ENCODE data around the gene EAPP.
"Not testable (repeated sequence)": the region's sequence is repeated elsewhere in the genome, so short reads cannot be mapped to it uniquely, and the experiment has no call there.

The EAPP gene, protein sequence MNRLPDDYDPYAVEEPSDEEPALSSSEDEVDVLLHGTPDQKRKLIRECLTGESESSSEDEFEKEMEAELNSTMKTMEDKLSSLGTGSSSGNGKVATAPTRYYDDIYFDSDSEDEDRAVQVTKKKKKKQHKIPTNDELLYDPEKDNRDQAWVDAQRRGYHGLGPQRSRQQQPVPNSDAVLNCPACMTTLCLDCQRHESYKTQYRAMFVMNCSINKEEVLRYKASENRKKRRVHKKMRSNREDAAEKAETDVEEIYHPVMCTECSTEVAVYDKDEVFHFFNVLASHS

GRCh38 chr14:34539407-34540180 is at the start of gene EAPP:
Gene EAPP, minus strand, starts transcription at chr14:34539701. Its CDS starts 73 bp downstream, at chr14:34539628.
- DNase-seq (ENCODE audit: low spot score): peak; percentile 98

GRCh38 chr14:34583525-34583924 is 44.0 kb upstream of the EAPP start:
- DNase-seq (ENCODE audit: low spot score): no peak

DNA sequence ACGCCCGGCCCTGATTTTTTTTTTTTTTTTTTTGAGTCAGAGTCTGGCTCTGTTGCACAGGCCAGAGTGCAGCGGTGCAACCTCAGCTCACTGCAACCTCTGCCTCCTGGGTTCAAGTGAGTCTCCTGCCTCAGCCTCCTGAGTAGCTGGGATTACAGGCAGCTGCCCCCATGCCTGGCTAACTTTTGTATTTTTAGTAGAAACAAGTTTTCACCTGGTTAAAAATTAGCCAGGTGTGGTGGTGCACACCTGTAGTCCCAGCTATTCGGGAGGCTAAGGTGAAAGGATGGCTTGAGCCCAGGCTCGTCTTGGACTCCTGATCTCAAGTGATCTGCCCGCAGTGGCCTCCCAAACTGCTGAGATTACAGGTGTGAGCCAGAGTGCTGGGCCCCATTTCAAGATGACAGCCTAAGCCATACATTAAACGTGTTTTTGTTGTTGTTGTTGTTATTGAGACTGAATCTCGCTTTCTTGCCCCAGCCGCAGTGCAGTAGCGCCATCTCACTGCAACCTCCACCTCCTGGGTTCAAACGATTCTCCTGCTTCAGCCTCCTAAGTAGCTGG is 42.7 kb upstream of the EAPP start:
- DNase-seq (ENCODE audit: low spot score): peak; percentile 15

GRCh38 chr14:34580381-34580780 is 40.9 kb upstream of the EAPP start:
- DNase-seq (ENCODE audit: low spot score): no peak

- no peak for DNase-seq (ENCODE audit: low spot score)
Measured at GRCh38 chr14:34571771-34572170, 32.3 kb upstream of the EAPP start.

DNA sequence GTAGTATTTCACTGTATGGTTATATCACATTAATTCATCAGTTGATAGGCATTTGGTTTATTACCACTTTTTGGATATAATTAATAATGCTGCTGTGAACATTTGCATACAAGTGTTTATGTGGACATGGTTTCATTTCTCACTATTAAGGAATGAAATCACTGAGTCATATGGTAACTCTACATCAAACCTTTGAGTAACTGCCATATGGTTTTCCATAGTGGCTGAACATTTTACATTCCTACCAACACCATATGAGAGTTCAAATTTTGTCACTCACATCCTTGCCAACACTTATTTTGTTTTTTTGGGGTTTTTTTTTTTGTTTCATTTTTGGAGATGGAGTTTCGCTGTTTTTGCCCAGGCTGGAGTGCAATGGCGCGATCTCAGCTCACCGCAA is 30.2 kb upstream of the EAPP start:
- DNase-seq (ENCODE audit: low spot score): no peak

GRCh38 chr14:34568803-34569202 is 29.3 kb upstream of the EAPP start:
- DNase-seq (ENCODE audit: low spot score): no peak

- DNase-seq (ENCODE audit: low spot score): no peak
Measured at GRCh38 chr14:34562776-34563150, 23.3 kb upstream of the EAPP start.

DNA sequence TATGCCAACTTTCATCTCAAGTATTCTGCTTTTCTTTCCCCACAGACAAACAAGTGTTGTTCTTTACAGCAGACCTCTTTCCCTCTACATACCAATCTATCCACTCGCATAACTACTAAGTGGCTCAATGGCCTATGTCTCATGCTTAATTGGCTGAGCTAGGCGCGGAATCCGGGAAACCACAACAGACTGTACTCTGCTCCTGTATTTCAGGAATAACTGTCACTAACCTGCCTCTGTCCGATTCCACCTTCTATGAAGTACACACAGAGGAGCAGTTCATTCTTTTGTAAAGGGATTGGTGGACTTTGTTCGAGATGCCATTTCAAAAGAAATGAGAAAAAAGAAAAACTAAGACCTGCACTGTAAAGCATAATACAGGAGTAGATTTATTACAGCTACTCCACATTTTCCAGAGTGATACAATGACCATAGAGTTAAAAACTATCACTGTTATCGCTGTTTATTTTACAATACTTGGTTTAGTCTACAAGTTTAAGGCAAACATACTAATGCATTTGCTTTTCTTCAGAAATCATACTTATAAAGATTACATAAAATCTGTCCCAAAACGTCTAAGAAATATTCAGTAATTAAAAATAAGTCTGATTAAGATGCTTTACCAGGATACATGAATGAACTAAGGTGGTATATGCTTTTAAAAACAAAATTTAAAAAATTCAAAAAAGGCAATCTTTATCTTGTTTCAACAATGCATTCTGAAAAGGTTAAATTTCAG is 22.7 kb upstream of the EAPP start:
- not testable (repeated sequence) for DNase-seq (ENCODE audit: low spot score)

DNA sequence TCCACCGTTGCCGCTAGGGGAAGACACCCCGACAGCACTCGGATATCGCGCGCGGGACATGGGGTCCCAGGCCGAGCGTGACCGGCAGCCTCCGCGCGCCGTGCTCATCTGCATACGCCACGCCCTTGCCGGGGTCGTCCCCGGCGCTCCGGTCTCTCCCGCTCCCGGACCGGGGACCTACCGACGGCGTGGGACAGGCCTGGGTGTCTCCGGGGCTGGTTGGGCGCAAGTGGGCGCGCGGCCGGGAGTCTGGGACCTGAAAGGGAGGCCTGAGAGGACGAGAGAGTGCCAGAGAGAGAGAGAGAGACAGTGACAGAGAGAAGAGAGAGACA is 17.0 kb upstream of the EAPP start:
- DNase-seq (ENCODE audit: low spot score): not testable (repeated sequence)

GRCh38 chr14:34555583-34556497 is 16.3 kb upstream of the EAPP start:
- not testable (repeated sequence) for DNase-seq (ENCODE audit: low spot score)

GRCh38 chr14:34554540-34555250 is 15.2 kb upstream of the EAPP start:
- peak; percentile 55 for DNase-seq (ENCODE audit: low spot score)

GRCh38 chr14:34549276-34549966 is 9.9 kb upstream of the EAPP start:
- not testable (repeated sequence) for DNase-seq (ENCODE audit: low spot score)

- no peak for DNase-seq (ENCODE audit: low spot score)
Measured at GRCh38 chr14:34548472-34548981, 9.0 kb upstream of the EAPP start.

DNA sequence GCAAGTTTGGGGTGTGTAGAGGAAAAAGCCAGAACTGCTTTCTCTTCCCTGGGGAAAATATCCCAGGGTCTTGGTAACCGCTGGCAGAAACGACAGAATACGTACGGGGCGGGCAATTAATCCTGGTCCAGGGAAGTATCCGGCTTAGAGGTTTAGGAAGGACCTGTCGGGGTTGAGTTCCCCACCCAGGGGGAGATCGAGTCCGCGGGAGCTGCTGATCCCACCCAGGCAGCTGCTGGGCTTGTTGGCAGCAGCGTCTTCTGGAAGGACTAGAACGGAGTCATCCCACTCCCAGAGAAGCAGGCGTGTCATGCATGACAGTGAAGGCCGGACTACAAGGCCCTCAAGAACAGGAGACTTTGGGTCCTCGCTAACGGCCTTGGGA is 7.6 kb upstream of the EAPP start:
- DNase-seq (ENCODE audit: low spot score): not testable (repeated sequence)

DNA sequence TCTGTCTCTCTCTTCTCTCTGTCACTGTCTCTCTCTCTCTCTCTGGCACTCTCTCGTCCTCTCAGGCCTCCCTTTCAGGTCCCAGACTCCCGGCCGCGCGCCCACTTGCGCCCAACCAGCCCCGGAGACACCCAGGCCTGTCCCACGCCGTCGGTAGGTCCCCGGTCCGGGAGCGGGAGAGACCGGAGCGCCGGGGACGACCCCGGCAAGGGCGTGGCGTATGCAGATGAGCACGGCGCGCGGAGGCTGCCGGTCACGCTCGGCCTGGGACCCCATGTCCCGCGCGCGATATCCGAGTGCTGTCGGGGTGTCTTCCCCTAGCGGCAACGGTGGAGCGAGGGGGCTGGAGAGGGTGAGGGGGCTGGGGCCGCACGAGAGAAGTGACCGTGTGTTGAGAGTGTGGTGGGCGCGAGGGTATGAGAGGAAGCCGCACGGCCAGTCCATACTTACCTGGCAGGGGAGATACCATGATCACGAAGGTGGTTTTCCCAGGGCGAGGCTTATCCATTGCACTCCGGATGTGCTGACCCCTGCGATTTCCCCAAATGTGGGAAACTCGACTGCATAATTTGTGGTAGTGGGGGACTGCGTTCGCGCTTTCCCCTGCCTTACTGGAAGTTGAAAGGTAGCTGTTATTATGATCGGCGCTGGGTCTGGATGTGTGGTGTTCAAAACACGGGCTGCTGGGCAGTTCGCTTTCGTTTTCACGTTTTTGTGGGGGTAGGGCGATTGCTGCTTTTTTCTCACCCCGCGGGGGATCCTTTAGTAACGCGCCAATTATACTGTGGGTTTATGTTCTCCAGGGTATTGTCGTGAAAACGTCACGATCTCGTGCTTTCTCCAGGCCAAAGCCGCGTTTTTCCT is 7.0 kb upstream of the EAPP start:
- DNase-seq (ENCODE audit: low spot score): not testable (repeated sequence)

- peak; percentile 45 for DNase-seq (ENCODE audit: low spot score)
Measured at GRCh38 chr14:34540181-34541059, 919 bp upstream of the EAPP start.

DNA sequence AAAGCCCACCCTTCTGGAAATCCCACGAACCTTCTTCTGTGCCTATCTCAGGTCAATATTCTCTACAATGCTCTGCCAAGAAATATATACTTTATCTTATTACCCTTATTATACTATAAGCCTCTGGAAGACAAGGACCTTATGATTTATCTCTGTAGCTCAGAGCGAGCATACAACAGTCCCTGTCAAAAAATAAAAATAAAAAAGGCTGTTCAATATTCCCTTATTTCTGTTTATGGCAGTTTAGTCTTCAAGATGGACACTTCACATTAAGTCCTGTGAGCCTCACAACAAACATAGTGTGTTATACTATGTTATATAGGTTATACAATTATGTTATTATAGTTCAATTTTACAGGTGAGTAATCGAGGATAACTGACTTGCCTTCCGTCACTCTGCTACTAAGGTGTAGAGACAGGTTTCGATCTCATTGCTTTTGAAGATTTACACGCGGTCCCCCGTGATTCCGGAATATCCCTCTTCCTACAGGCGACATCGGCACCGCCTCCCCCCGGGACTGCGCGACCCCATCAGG is 562 bp downstream of the EAPP start:
- no peak for DNase-seq (ENCODE audit: low spot score)
